Adrenal gland (tissue), 12 donors: ENCODE results near the gene ASNSD1. TPM values are rescaled to one million over a fixed set of nuclear protein-coding genes. Genes with fewer than 3 reads are reported as not detected.

Experiments
- DNase-seq, 7 donors: peaks; one replicate each; pipeline ENCODE4 v3.0.0-alpha.2; 2019 to 2020
- H3K27ac ChIP-seq, 5 donors: fragments of 200-600 bp; sonication (generic) in 4 of 5; 1 replicate in 3 of 5; 2 replicates in 2 of 5; pipeline versions ENCODE4 v1.5.1 to v1.8.0; 2016 to 2020; ENCODE audit warnings: mild to moderate bottlenecking in 1 of 5
- H3K27me3 ChIP-seq: fragments of 200-600 bp; 2 replicates; pipeline ENCODE4 v1.8.0; 2021
- H3K36me3 ChIP-seq, 2 donors: fragments of 200-600 bp; replicated peaks in 1 of 2; 1 replicate in 1 of 2; 2 replicates in 1 of 2; pipeline versions ENCODE4 v1.5.1 to v1.8.0; 2018 to 2022
- H3K4me1 ChIP-seq, 2 donors: fragments of 200-600 bp; replicated peaks in 1 of 2; 1 replicate in 1 of 2; 2 replicates in 1 of 2; pipeline versions ENCODE4 v1.5.1 to v1.8.0; 2018 to 2021
- H3K4me3 ChIP-seq, 4 donors: fragments of 200-600 bp; sonication (generic) in 3 of 4; one replicate each; pipeline ENCODE4 v1.5.1; 2016 to 2018
- H3K9me3 ChIP-seq, 3 donors: fragments of 200-600 bp; sonication (generic) in 1 of 3; replicated peaks in 1 of 3; 1 replicate in 2 of 3; 2 replicates in 1 of 3; pipeline versions ENCODE4 v1.5.1 to v1.8.0; 2016 to 2021
- POLR2A ChIP-seq, 2 donors: fragments of 450-650 bp; IDR thresholded peaks; one replicate each; pipeline ENCODE4 v1.6.1; 2017; ENCODE audit warnings: antibody characterized with exemption in 2 of 2, mild to moderate bottlenecking in 2 of 2, moderate library complexity in 1 of 2
- WGBS, 4 donors: extraction: QIAGEN DNeasy Blood & Tissue Kit in 2 of 4; methylation state at CpG; one replicate each; pipeline versions ENCODE4 v1.1.5 to v1.1.7; 2013 to 2017; 5-methylcytosine and 5-hydroxymethylcytosine counted together
- intact Hi-C, 2 donors: fragments of 100-400 bp; cut with DNase I; formaldehyde crosslinking; loops; one replicate each; pipeline versions ENCODE4 v1.14.1 to v1.15.0; 2022 to 2023
- polyA plus RNA-seq, 3 donors: library from polyadenylated mRNA; stranded (reverse); fragments of 200-250 nt in 2 of 3; fragments of 350-450 nt in 1 of 3; fragmentation: Illumina TruSeq in 1 of 3; extraction: RNeasy Lipid Tissue Mini Kit (QIAGEN cat#74804) in 1 of 3; gene quantifications; one replicate each; pipeline ENCODE4 v1.2.3, GENCODE V29; 2013 to 2014
- total RNA-seq, 9 donors: library from RNA; depleted of rRNA in 4 of 9; stranded (reverse); fragments of >200 nt in 4 of 9; fragments of 120-200 nt in 1 of 9; fragmentation: NEBNext Ultra II Directional in 1 of 9; extraction: Animal tissue kit (Norgen Biotek cat#: 25700) in 1 of 9; gene quantifications; one replicate each; pipeline versions ENCODE4 v1.1.0 to v1.2.4, GENCODE V29; 2013 to 2023
- TF ChIP-seq, protein P1 (sequence below), 6 experiments: fragments of 450-650 bp in 4 of 6; fragments of 200-600 bp in 2 of 6; sonication (generic) in 1 of 6; IDR thresholded peaks; 1 replicate in 5 of 6; 2 replicates in 1 of 6; pipeline versions ENCODE4 v1.5.1 to v1.8.0; 2016 to 2021; ENCODE audit warnings: antibody characterized with exemption in 6 of 6, mild to moderate bottlenecking in 2 of 6, moderate library complexity in 1 of 6
- donor health status: healthy with polysubstance abuse.
- donor health status: Bipolar disorder and iron deficiency.
- donor health status: DM: yes; HTN: yes; CAD: no.
- donor health status: DM: no; HTN: no; CAD: no.
- donor health status: DM: no; HTN: no; CAD: no.
- donor health status: DM: yes; HTN: yes; CAD: no.

Gene ASNSD1
- total and polyA plus RNA-seq, 12 donors: 27.5 to 101 (median 42.6) TPM

DNA sequence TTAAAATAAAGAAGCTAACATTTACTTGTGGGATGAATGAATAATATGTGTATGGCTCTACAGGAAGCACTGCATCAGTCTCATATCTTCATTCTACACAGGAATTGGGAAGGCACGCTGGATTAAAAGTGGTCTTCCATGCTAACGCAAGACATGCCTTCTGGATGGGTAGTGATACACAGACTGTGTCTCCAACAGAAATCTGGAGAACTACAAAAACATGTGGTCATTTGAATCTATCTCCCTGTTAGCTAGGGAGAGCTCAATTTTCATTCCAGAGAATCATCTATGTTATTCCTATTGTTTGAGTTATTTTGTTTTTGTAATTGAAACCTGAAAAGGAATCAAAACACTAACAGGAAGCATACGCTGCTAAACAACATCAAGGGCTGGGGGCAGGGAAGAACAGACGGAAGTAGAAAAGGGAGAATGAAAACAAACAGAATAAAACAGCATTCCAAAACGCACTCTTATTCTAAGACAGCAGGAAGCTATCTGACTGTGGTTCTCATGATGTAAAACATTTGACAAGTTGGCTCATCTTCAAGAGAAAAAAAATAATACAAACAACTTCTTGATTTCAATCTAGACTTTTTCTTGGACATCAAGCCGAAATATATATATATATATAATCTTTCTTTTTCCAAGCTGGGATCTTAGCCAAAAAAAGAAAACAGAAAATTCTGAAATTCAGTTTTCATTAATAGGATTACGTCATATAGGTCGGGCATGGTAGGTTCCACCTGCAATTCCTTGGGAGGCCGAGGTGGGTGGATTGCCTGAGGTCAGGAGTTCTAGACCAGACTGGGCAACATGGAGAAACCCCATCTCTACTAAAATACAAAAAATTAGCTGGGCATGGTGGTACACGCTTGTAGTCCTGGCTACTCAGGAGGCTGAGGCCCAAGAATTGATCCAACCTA, 31.5 kb upstream of the ASNSD1 start:
- Histone ChIP-seq H3K4me3 (no peak overlapping the region), H3K36me3 (no peaks in the 10 kb centered on the region)

DNA sequence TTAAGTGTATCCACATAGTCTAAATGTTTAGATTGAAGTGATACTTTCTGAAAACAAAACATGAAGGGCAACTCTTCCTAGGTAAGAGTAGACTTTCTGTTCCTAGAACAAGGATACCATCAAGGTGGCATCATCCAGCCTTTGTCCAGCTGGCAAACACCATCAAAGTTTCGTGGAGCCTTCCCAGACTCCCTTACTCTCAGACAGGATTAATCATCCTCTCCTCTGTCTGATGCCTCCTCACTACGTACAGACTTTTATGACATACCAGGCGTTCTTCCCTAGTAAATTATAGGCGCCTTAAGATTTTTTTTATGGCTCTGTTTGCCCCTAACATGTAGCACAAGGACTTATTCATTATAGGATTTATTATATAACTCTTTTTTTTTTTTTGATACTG, 29.4 kb upstream of the ASNSD1 start:
- Histone ChIP-seq H3K27me3 (no peaks in the 10 kb centered on the region), H3K36me3 (no peaks in the 10 kb centered on the region), H3K9me3 (no peaks in the 10 kb centered on the region), H3K4me1 (peaks cover 0 to 5% of the 10 kb centered on the region in 2 donors), H3K27ac (no peak overlapping the region), H3K4me3 (no peak overlapping the region)
- no peak for DNase-seq
- 67 to 81% (median 75%) methylated on average over 4 of the region's 4 CpGs for WGBS, 4 donors
- intact Hi-C loops: loop anchor here (5.0 to 10.0 kb wide), 3 partner anchors 47 to 167 kb away; partner anchors contain the start of gene SLC40A1 (in 2 of the 2)
- TF ChIP-seq, protein P1, sequence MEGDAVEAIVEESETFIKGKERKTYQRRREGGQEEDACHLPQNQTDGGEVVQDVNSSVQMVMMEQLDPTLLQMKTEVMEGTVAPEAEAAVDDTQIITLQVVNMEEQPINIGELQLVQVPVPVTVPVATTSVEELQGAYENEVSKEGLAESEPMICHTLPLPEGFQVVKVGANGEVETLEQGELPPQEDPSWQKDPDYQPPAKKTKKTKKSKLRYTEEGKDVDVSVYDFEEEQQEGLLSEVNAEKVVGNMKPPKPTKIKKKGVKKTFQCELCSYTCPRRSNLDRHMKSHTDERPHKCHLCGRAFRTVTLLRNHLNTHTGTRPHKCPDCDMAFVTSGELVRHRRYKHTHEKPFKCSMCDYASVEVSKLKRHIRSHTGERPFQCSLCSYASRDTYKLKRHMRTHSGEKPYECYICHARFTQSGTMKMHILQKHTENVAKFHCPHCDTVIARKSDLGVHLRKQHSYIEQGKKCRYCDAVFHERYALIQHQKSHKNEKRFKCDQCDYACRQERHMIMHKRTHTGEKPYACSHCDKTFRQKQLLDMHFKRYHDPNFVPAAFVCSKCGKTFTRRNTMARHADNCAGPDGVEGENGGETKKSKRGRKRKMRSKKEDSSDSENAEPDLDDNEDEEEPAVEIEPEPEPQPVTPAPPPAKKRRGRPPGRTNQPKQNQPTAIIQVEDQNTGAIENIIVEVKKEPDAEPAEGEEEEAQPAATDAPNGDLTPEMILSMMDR (IDR thresholded peaks at IDR 0.05): no peak
- TF ChIP-seq POLR2A (IDR thresholded peaks at IDR 0.05): no peak

More for the DNA sequence above, 31.5 kb upstream of the ASNSD1 start:
- intact Hi-C loops: loop anchor here (5.0 to 10.0 kb wide), 3 partner anchors 45 to 165 kb away; partner anchors contain the start of gene SLC40A1 (in 2 of the 2)
- Histone ChIP-seq H3K4me1 (peaks cover 0 to 5% of the 10 kb centered on the region in 2 donors), H3K27ac (peak overlapping the region in 2 of 5 donors; percentile 8 to 24), H3K9me3 (no peaks in the 10 kb centered on the region), H3K27me3 (no peaks in the 10 kb centered on the region)
- no peak for DNase-seq
- WGBS, 4 donors: 70 to 76% (median 71%) methylated on average over 10 of the region's 10 CpGs
- no peak for TF ChIP-seq POLR2A (IDR thresholded peaks at IDR 0.05)
- TF ChIP-seq, protein P1 (IDR thresholded peaks at IDR 0.05): peak in 1 of 6 experiments; percentile 2

DNA sequence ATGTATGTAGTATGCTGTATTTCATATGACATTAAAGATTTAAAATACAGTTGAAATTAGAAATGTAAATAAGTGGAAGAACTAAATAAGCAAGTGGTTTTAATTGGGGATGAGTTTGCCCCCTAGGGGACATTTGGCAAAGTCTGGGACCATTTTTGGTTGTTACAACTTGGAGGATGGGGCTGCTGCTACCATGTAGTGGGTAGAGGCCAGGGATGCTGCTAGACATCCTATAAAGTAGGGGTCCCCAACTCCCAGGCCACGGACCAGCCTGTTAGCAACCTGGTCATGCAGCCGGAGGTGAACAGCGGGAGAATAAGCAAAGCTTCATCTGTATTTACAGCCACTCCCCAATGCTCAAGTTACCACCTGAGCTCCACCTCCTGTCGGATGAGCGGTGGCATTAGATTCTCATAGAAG, 27.9 kb upstream of the ASNSD1 start:
- Histone ChIP-seq H3K27me3 (no peaks in the 10 kb centered on the region), H3K4me3 (no peak overlapping the region), H3K27ac (no peak overlapping the region), H3K9me3 (no peaks in the 10 kb centered on the region), H3K4me1 (peaks cover 0 to 5% of the 10 kb centered on the region in 2 donors), H3K36me3 (no peaks in the 10 kb centered on the region)
- TF ChIP-seq POLR2A (IDR thresholded peaks at IDR 0.05): no peak
- TF ChIP-seq, protein P1 (IDR thresholded peaks at IDR 0.05): peak; percentile 31 to 59 (median 48)
- DNase-seq: peak in 5 of 7 donors; percentile 27 to 44 (median 37)
- intact Hi-C loops: loop anchor here (5.0 to 10.0 kb wide), 3 partner anchors 49 to 169 kb away; partner anchors contain the start of gene SLC40A1 (in 2 of the 2)
- 67 to 82% (median 79%) methylated on average over 5 of the region's 5 CpGs for WGBS, 4 donors

DNA sequence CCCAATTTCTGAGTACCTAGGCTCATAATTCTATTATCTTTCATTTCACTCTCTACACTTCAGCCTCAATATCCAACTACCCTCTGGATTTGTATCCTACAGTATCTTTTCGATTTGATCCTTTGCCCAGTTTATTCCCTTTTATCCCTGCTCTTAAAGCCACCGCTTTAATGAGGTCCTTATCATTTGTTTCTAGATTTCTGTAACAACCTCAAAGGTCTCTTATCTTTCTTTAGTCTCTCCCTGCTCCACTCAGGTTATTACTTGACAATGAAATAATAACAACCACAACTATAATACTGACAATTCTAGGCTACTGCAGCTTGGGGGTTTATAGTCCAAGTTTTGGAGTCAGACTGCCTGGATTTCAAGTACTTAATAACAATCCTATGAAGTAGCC, 25.9 kb upstream of the ASNSD1 start:
- H3K4me3 ChIP-seq: no peak overlapping the region
- intact Hi-C loops: loop anchor here (10.0 kb wide), 2 partner anchors 51 to 171 kb away; partner anchors contain the start of gene SLC40A1 (in 2 of the 2)
- no peaks in the 10 kb centered on the region for H3K4me1 ChIP-seq
- no peaks in the 10 kb centered on the region for H3K9me3 ChIP-seq
- no peaks in the 10 kb centered on the region for H3K27me3 ChIP-seq
- TF ChIP-seq POLR2A (IDR thresholded peaks at IDR 0.05): no peak
- TF ChIP-seq, protein P1 (IDR thresholded peaks at IDR 0.05): no peak
- no peak overlapping the region for H3K27ac ChIP-seq
- no peak for DNase-seq
- no peaks in the 10 kb centered on the region for H3K36me3 ChIP-seq
- WGBS, 4 donors: 63 to 71% (median 65%) methylated on average over 2 of the region's 2 CpGs
